Measurements from ENCODE around the gene MRGPRX2.

The MRGPRX2 gene

DNA sequence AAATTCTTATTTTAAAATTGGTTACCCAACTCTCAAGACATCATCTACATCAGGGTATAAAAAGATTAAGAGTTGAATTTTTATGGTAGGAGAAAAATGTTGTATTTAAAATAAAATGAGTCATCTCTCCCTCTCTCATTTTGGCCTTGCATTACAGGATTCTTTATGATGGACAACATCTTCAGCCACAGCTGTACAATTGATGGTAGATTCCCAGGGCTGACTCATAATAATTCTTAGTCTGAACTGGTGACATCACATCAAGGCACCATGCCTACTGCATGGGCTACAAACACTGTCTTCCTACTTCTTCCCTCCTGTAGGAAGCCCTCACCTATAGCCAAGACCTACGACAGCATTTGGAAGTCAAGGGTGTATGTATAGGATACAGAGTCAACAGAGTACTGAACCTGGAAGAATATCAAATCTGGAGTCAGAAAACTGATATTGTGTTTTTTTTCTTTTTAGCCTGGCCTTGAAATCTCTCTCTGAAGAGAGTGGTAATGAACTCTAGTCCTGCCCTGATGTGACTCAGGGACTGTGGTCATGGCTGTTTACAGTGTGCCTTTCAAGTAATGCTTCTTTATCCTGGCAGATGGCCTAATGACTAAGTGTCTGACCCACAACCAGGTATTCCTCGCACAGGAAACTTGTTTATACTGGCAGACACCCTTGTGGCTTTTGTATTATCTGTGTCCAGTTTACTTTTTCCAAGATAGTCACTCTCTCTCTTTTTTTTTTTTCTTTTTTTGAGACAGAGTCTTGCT lies 32.5 kb downstream of the MRGPRX2 start:
- TF ChIP-seq, protein P1, sequence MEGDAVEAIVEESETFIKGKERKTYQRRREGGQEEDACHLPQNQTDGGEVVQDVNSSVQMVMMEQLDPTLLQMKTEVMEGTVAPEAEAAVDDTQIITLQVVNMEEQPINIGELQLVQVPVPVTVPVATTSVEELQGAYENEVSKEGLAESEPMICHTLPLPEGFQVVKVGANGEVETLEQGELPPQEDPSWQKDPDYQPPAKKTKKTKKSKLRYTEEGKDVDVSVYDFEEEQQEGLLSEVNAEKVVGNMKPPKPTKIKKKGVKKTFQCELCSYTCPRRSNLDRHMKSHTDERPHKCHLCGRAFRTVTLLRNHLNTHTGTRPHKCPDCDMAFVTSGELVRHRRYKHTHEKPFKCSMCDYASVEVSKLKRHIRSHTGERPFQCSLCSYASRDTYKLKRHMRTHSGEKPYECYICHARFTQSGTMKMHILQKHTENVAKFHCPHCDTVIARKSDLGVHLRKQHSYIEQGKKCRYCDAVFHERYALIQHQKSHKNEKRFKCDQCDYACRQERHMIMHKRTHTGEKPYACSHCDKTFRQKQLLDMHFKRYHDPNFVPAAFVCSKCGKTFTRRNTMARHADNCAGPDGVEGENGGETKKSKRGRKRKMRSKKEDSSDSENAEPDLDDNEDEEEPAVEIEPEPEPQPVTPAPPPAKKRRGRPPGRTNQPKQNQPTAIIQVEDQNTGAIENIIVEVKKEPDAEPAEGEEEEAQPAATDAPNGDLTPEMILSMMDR (IDR thresholded peaks at IDR 0.05; ENCODE audit: extremely low read depth, missing control alignments): no peak
- no peak for DNase-seq (ENCODE audit: low spot score)

DNA sequence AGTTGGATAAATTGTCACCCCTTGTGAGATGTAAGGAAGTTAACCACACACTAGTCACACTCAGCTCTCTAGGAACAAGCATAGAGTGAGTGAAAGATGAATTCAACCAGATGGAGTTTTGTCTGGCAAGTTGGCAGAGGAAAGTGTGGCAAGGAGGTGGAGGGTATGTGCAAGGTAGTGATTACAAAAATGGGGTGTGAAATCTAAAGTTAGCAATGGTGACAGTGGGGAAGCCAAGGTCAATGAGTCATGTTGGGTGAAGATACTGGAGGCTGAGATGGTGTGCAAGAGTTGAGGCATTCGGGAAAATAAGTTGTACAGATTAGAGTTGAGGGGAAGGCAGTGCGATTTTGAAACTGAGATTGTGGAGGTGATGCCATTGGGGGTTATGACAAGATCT lies 33.7 kb downstream of the MRGPRX2 start:
- TF ChIP-seq, protein P1 (IDR thresholded peaks at IDR 0.05; ENCODE audit: extremely low read depth, missing control alignments): no peak

DNA sequence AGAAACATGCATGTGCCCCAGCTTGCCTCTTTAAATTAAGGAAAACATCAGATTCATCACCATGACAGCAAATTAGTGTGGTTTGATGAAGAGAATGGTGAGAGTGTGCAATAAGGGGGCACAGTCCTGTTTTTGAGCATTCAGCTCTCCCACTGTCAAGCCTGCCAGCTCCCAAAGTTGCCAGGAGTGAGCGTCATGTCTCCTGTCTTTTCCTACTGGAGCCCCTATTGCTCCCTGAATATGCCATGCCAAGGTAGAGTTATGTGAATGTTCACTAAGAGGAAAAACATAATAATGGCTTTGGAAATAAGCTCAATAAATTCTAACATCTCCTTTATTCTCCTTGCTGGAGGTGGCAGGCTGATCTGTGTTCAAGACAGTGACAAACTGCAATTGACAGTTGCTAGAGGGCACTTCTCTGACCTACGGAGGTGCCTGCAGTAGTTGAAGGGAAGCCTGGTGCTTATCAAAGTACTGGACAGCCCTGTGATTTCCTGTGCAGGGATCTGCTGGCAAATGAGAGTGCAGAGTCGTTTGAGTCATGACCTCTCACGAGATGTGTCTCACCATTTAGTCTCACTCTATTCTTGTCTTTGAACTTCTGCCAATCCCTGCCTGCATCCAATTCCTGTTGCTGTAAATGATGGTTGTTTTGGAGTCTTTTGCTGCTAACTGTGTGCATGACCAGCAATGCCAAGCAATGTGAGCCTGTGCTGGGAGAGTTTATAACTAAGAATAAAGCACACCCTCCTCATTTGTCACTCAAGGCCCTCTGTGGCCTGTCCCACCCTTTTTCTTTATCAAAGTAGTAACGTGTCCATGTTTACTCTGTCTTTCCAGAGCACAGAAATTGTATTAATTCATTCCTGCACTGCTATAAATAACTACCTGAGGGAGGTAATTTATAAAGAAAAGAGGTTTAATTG lies 34.8 kb downstream of the MRGPRX2 start:
- DNase-seq (ENCODE audit: low spot score): no peak
- TF ChIP-seq, protein P1 (IDR thresholded peaks at IDR 0.05; ENCODE audit: extremely low read depth, missing control alignments): no peak

More for the DNA sequence above, 33.7 kb downstream of the MRGPRX2 start:
- DNase-seq (ENCODE audit: low spot score): no peak

DNA sequence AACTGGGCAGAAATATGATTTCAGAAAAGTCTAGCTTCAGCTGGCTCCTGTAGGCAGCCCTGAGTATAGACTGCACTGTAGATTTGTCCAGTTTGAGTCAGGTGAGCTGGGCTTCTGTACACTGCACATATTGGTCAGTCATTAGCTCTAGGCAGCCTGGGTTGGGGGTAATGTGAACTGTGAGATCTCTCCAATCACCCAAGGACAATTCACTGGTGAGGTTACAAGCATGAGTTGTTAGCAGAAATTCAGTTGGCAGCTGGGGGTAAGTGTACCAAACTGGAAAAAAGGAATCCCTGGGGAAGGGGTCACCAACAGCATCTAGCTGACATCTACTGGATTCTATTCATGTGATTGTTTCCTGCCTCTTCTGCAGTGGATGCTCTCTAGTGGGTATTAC lies 39.7 kb downstream of the MRGPRX2 start:
- no peak for DNase-seq (ENCODE audit: low spot score)
- TF ChIP-seq, protein P1 (IDR thresholded peaks at IDR 0.05; ENCODE audit: extremely low read depth, missing control alignments): no peak

DNA sequence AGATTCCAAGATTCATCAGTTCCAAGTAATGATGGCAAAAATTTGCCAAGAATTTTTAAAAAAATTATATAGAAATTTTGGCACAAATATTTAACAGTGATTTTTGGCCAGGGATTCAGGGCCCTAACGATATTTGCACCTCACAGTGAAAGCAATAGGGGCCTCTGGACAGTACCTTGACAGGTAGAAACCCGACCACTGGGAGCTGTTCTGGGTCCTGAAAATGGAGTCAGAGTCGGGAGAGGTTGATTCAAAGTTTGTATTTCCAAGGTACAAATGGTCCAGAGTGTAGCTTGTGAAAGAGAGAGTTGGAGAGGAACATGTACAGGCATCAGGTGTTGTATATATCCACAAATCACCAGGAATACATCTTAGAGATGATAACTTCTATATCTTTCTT lies 41.6 kb downstream of the MRGPRX2 start:
- TF ChIP-seq, protein P1 (IDR thresholded peaks at IDR 0.05; ENCODE audit: extremely low read depth, missing control alignments): no peak
- DNase-seq (ENCODE audit: low spot score): no peak

DNA sequence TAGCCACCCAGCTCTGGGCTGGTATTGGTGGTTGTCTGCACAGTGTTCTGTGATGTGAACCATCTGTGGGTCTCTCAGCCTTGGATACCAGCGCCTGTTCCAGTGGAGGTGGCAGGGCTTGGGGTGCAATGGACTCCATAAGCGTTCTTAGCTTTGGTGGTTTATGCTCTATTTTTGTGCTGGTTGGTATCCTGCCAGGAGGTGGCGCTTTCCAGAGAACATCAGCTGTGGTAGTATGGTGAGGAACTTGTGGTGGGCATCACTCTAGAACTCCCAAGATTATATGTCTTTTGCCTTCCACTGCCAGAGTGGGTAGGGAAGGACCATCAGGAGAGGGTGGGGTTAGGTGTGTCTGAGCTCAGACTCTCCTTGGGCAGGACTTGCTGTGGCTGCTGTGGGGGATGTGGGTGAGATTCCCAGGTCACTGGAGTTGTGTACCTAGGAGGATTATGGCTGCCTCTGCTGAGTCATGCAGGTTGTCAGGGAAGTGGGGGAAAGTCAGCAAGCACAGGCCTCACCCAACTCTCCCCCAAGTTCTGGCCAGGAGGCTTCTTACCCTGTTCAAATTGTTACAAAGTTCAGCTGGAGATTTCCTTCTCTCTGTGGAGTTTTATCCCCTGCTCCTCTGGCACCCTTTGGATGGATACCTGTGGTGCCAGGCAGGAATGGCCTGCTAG lies 47.2 kb downstream of the MRGPRX2 start:
- no peak for DNase-seq (ENCODE audit: low spot score)
- TF ChIP-seq, protein P1 (IDR thresholded peaks at IDR 0.05; ENCODE audit: extremely low read depth, missing control alignments): peak; percentile 23

Data from GM20000 (cell line).